Limb (tissue), 2 donors: ENCODE measurements around the gene ESPNL.
A peak's percentile ranks its signal among the peaks of the same experiment; 100 is the strongest.
"Not testable (repeated sequence)": the region's sequence is repeated elsewhere in the genome, so short reads cannot be mapped to it uniquely, and the experiment has no call there.

Experiments used
- DNase-seq, 2 donors: peaks; one replicate each; pipeline ENCODE4 v3.0.0-alpha.2; 2016; ENCODE audit errors: extremely low spot score in 2 of 2

ESPNL gene, protein sequence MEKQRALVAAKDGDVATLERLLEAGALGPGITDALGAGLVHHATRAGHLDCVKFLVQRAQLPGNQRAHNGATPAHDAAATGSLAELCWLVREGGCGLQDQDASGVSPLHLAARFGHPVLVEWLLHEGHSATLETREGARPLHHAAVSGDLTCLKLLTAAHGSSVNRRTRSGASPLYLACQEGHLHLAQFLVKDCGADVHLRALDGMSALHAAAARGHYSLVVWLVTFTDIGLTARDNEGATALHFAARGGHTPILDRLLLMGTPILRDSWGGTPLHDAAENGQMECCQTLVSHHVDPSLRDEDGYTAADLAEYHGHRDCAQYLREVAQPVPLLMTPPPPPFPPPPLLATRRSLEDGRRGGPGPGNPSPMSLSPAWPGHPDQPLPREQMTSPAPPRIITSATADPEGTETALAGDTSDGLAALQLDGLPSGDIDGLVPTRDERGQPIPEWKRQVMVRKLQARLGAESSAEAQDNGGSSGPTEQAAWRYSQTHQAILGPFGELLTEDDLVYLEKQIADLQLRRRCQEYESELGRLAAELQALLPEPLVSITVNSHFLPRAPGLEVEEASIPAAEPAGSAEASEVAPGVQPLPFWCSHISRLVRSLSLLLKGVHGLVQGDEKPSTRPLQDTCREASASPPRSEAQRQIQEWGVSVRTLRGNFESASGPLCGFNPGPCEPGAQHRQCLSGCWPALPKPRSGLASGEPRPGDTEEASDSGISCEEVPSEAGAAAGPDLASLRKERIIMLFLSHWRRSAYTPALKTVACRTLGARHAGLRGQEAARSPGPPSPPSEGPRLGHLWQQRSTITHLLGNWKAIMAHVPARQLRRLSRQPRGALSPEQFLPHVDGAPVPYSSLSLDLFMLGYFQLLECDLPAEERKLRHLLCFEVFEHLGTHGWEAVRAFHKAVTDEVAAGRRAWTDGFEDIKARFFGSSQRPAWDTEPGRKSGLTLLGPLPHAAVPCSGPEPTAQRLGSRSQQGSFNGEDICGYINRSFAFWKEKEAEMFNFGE

DNA sequence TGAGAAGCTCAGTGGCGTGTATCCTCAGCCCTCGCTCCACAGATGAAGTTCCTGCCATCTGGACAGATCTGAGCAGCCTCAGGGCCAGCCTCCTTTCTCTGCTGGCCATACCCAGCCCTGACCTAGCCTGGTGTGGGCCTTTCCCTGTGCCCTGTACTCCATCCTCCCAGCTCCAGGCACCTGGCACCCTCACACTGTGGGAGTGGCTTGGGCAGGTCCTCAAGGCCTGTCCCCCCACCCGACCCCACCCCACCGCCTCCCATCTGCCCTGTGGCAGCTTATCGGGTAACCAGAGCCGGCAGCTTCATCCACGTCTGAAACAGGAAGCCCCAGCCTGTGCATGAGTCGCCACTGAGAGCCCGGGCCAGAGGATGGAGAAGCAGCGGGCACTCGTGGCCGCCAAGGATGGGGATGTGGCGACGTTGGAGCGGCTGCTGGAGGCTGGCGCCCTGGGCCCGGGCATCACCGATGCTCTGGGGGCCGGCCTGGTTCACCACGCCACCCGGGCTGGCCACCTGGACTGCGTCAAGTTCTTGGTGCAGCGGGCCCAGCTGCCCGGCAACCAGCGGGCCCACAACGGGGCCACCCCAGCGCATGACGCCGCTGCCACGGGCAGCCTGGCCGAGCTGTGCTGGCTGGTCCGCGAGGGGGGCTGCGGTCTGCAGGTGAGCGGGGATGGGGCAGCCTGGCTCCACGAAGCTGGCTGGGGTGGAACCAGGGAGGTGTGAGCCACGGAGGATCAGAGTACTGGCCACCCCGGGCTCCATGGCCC lies at the start of gene ESPNL:
Gene ESPNL (plus strand): TSS at position 292 of the 772 bp plus-strand sequence. CDS start 80 bp downstream, at position 372.
- DNase-seq: no peak

DNA sequence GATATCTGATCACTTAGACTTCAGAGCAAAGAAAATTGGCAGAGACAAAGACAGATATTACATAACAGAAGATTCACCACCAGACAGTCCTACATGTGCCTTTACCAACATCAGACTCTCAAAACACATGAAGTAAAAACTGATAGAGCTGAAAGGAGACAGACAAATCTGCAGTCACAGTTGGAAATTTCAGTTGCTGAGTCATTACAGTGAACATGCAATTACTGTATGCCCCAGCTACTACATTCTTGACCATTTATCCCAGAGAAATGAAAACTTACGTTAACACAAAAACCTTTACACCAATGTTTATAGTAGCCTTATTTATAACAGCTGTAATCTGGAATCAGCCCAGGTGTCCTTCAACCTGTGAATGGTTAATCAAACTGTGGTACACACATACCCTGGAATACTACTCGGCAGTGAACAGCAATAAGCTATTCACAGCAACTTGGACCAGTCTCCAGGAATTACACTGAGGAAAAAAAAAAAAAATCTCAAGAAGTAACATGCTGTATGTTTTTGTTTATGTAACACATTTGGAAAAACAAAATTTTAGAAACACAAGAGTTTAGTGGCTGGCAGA lies 46.9 kb upstream of the ESPNL start:
- DNase-seq: no peak

DNA sequence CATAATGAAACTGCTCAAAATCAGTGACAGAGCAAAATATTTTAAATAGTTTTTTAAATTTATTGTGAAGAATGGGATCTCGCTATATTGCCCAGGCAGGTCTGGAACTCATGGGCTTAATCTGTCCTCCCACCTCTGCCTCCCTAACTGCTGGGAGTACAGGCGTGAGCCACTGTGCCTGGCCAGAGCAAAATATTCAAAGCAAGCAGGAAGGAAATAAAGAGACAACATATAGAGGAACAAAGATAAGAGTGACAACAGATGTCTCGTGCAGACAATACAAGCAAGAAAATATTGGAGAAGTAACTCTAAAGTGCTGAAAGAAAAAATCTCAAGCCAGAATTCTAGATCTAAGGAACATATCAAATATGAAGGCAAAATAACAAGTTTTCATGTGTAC lies 44.3 kb upstream of the ESPNL start:
- DNase-seq: no peak

DNA sequence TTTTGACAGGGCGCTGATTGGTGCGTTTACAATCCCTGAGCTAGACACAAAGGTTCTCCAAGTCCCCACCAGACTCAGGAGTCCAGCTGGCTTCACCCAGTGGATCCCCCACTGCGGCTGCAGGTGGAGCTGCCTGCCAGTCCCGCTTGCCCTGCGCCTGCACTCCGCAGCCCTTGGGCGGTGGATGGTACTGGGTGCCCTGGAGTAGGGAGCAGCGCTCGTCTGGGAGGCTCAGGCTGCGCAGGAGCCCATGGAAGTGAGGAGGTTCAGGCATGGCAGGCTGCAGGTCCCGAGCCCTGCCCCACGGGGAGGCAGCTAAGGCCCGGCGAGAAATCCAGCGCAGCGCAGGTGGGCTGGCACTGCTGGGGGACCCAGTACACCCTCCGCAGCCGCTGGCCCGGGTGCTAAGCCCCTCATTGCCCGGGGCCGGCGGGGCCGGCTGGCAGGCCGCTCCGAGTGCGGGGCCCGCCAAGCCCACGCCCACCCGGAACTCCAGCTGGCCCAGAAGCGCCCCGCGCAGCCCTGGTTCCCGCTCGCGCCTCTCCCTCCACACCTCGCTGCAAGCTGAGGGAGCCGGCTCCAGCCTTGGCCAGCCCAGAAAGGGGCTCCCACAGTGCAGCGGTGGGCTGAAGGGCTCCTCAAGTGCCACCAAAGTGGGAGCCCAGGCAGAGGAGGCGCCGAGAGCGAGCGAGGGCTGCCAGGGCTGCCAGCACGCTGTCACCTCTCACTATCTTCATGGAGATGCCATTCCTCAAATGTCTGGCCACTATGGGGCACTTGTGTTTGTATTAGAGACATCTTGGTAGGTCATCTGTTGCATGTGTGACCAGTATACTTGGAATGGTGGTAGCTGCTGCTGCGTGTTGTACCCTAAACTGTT lies 42.2 kb upstream of the ESPNL start:
- DNase-seq: not testable (repeated sequence)

DNA sequence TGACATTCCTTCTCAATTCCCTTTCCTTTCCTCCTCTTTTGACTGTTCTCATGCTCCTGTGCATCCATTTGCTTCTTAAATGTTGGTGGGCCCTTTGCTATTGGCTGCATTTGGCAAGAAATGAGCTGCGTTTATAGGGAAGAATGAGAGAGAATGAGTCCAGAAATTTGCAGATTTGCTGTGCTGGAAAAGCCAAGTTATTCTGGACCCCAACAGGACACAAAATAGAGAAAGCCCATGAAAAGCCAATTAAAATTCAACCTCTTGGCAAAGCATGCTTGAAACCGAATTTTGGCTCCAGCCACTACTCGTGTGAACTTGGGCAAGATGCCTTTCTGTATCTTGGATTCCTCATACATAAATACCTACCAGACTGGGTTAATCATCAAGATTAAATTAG lies 40.6 kb upstream of the ESPNL start:
- no peak for DNase-seq

DNA sequence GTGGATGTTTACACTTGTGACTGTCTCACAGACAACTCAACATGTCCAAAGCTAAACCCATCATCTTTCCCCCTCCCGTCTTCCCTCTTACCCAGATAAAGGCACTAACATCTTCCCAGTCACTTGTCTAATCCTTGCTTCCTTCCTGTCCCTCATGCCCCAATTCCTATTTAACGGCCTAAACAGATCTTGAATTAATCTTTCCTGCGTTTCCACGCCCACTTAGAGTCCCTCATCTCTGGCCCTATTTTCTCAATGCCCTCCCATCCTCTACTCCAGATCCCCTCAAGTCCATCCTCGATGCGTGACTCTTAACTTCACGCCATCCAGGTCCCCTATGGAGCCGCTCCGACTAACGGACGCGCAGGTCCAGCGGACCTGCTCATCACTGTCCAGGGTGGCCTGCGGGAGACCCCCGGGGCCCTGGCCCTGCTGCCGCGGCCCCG lies 40.0 kb upstream of the ESPNL start:
- peak in 1 of 2 donors; percentile 3 for DNase-seq

DNA sequence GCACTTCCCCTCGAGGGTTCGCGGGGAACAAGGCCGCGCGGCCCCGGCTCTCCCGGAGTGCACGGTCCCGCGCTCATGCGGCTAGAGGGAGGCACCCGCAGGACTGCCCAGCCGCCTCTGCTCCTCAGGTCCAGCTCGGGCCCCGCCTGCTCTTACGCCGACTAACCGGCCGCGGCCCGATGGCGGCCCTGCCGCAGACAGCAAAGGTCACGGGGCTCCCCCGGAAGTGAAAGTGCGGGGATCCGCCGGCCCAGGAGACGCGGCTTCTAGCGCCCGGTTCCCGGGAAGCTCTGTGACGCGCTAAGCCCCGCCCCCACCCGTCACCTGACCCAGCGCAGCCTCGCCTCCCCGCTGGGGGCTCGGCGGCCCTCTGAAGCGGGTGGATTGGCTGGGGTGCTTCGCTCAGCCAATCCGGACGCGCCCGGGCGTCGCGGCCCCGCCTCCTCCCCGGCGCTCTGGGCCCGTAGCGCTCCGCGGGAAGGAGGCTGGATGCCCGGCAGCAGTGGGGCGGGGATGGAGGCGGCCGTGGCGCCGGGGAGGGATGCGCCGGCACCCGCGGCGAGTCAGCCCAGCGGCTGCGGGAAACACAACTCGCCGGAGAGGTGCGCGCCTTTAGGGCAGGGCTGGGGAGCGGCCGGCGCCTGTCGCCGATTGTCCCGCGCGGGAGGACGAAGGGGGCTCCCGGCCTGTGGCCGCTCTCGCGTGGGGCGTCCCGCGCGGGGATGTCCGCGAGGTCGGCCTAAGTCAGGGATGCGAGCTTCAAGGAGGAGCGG lies 39.4 kb upstream of the ESPNL start, which contains the start of gene SCLY:
Gene SCLY (plus strand): TSS at position 460 of the 773 bp plus-strand sequence. CDS start 54 bp downstream, at position 514.
- peak; percentile 95 to 99 for DNase-seq

DNA sequence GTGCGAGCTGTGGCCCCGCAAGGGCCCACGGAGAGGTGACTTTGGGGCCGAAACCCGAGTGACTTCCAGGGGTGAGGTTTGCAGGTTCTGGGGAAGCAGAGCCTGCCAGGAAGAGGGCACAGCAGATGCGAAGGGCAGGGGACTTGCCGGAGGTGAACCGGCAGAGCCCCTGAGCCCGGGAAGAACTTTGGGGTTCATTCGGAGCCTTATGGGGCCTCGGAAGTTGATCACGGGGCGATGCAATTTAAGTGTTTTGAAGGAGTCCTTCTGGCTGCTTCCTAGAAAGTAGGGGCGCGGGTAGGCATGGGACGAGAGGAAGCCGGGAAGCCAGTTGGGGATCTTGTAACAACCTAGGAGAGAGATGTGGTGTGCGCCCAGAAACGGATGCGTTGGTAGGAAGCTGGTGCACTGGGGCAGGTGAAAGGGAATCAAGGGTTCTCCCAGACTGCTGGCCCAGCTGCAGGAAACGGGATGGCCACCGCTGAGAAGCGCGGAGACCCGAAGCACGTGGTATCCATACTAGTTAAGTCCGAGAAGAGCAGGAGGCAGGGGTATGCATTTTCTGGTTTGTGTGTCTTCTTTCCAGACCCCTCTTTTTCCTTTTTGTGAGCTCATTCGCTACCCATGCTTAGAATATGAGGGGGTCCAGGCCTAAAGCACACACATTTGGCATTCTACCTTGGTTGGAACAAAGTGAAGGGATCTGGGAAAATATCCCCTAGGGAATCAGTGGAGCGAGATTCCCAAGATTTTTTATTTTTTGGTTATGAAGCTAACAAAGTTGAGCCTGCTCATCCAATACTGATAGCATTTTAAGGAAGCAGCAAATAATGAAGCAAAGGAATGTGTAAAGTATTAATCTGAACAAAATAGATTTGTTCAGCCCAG lies 38.6 kb upstream of the ESPNL start:
- DNase-seq: peak; percentile 10 to 66

DNA sequence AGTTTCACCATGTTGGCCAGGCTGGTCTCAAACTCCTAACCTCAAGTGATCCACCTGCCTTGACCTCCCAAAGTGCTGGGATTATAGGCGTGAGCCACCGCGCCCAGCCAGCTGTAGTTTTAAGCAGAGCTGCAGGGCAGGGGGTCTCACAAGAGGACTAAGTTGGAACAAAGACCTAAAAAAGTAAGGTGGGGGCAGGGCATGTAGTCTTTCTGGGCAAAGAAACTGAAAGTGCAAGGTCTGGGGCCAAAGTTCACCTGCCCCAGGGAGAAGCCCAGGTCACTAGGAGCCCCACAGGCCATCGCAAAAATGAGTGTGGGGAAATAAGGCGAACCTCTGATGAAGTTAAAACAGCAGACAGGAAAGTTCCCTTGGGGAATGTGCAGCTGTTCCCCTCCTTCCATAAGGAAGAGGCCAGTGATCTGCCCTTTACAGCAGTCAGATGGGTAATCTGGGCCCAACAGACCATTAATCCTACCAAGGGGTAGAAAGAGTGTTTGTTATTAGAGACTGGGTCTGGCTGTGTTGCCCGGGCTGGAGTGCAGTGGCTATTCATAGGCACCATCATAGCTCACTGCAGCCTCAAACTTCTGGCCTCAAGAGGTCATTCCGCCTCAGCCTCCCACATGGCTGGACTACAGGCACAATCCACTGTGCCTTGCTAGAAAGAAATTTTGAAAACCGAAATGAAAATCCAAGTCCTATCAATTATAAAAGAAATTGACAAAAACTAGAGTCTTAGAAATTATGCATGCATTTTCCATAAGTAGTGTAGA lies 36.5 kb upstream of the ESPNL start:
- no peak for DNase-seq

DNA sequence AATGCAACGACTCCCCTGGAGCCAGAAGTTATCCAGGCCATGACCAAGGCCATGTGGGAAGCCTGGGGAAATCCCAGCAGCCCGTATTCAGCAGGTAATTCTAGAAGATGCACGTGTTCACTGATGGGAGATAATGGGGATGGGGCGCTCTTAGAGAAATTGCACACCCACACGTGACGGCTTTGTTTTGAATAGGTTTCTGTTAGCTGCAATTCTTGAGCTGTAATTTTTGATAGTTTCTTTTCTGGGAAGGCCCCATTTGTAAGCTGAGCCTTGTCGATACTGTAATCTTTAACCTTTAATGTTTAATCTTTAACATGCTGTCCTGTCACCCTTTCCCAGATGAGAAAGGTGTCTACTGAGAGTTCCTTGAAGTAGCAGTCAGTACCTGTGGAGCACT lies 35.8 kb upstream of the ESPNL start:
- DNase-seq: no peak

DNA sequence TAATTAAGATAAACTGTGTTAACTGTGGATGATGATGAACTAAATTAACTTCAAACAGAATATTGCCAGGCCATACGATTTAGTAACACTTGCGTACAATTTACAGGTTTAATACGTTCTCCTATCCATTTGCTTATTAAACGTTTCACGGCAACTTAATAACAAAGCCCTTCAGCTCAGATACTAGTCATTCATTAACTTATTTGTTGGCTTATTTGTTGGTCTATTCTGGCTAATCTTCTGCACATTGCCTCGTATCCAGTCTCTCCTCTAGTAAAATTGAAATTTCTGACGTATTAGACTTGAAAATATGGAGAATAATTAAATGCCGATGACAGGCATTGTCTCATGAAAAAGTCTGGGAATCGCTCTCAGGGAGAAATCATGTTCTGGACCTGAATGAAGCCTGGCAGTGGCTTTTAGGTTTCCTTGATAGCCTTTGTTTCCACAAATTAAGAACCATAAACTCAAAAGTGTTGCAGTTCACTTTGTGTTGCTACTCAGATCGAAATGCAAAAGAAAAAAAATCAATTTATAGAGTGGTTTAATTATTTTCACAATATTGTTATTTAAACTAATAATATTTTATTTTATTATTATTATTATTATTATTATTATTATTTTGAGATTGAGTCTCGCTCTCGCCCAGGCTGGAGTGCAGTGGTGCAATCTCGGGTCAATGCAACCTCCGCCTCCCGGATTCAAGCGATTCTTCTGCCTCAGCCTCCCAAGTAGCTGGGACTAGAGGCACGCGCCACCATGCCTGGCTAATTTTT lies 34.9 kb upstream of the ESPNL start:
- no peak for DNase-seq

DNA sequence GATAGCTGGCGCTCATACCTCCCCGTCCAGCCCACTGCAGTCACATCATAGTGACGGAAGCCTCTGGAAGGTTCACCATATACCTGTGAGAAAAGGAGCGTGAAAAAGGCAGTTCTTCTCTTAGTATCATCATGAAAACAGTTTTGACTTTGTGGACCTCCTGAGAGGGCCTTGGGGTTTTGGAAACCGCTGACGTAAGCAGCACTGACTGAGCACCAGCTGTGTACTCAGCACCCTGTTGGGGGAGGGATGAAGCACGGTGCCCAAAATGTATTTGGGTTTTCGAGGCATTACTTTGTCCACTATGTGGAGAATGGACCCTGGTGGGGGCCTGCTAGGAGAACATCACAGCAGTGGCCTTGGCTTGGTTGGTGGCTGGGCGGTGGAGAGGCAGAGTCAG lies 33.9 kb upstream of the ESPNL start:
- no peak for DNase-seq

DNA sequence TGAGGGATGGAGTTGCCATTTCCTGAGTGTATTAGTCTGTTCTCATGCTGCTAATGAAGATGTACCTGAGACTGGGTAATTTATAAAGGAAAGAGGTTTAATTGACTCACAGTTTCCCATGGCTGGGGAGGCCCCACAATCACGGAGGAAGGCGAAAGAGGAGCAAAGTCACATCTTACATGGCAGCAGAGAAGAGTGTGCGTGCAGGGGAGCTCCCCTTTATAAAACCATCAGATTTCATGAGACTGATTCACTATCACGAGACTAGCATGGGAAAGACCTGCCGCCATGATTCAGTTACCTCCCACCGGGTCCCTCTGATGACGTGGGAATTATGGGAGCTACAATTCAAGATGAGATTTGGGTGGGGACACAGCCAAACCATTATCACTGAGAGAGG lies 33.4 kb upstream of the ESPNL start:
- not testable (repeated sequence) for DNase-seq

DNA sequence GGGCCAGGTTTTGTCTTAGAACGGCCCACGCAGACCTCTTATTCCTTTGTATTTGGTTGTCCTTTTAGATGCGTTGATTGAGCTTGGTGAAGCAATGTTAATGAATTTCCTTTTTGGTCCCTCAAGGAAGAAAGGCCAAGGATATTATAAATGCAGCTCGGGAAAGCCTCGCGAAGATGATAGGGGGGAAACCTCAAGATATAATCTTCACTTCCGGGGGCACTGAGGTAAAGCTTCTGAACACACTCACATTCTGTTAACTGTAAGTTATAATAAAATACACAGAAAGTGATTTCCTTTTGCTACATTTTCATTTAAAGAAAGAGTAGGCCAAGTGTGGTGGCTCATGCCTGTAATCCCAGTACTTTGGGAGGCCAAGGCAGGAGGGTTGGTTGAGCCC lies 32.2 kb upstream of the ESPNL start:
- DNase-seq: no peak

DNA sequence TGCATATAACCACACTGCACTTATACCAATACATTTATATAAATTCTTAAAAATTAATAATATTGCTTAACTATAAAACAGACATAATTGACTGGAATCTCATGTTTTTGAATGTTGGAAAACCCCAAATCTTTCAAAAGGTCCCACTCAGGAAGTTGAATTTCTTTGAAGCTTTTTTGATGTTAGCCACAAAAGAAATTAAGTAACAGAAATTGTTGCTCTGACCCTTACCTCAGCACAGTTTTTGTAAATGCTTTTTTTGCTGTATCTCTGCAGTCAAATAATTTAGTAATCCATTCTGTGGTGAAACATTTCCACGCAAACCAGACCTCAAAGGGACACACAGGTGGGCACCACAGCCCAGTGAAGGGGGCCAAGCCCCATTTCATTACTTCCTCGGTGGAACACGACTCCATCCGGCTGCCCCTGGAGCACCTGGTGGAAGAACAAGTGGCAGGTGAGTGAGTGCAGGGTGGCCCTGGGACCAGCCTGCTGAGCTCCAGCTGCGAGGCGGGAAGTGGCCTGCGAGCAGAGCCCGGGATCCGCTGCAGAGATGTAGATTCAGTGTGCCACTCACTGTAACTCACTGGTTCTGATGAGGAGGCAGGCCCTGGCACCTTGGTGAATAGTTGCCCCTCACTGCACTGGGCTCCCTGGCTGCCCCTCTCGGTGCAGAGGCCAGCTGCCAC lies 31.0 kb upstream of the ESPNL start:
- no peak for DNase-seq

DNA sequence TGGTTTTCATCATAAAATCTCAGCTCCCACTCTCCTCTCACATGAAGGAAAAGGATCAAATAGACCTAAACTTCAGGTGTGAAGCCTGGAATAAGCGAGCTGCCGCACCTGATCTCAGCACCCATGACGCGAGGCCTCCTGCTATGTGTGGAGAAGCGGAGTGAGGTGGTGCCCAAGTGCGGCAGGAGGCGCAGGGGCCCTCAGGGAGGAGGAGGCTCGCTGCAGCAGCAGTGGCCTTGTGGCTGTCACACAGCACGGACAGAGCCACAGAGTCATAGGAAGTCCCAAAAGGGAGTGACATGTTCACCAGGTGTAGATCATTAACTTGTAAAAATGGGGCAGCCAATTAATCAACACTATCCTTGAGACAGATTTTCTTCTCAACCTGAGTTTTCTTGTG lies 30.3 kb upstream of the ESPNL start:
- DNase-seq: no peak
